ENCODE measurements around the gene ZNF304.
"Not testable (repeated sequence)": the region's sequence is repeated elsewhere in the genome, so short reads cannot be mapped to it uniquely, and the experiment has no call there.

ZNF304 gene

GRCh38 chr19:57362997-57363687 is 12.1 kb downstream of the ZNF304 start, which contains the start of the genes TRAPPC2B and ZNF547:
Gene TRAPPC2B, plus strand, starts transcription at chr19:57363551. Its CDS starts 1,283 bp downstream, at chr19:57364834.
Gene ZNF547, plus strand, starts transcription at chr19:57363551. Its CDS starts 5,005 bp downstream, at chr19:57368556.
- peak; percentile 98 for DNase-seq

DNA sequence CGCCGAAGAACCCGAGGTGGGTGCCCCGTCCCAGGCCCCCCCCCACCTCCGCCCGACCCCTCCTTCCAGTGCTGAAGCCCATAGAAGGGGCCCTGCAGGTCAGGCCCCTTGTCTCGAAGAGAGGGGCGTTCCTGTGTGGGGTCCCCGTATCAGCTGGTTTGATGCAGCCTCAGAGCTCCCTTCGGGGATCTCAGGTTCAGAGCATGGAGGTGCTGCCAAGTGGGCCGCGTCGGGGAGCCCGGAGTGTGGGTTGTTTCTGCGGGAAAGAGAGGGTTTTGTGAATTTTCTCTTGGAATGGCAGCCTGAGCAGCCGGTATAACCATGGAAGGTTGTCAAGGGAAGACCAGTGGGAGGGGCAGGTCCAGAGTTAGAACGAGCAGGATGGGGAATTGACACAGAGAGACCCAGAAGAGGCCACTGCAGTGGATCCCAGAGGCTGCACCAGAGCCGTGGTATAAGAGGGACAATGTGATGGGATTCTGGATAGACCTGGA is 12.7 kb downstream of the ZNF304 start:
- DNase-seq: no peak

DNA sequence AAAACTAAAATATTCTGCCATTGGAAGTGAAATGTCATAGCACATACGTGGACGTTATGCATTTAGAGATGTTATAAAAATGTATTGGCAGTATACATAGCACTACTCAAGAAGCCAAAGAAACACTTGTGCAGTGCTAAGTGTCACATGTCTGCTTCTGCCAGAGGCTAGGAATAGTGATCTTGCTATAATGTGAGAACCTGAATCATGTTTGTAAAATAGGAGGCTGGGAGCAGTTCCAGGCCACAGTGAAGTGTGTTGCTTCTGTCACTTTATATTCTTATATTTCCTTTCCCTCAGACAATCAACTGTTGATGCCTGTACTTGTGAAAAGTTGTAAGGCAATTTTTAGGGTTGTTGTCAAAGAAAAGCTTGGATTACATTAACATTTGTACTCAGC is 15.7 kb downstream of the ZNF304 start:
- DNase-seq: no peak

DNA sequence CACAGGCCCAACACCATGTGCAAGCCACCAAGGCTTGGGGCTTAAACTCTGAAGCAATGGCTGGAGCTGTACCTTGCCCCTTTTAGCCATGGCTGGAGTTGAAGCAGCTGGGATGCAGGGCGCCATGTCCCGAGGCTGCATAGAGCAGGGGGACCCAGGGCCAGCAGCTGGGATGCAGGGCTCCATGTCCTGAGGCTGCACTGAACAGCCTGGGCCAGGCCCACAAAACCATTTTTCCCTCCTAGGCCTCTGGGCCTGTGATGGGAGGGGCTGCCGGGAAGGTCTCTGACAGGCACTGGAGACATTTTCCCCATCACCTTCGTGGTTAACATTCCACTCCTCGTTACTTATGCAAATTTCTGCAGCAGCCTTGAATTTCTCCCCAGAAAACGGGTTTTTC is 23.1 kb downstream of the ZNF304 start:
- DNase-seq: no peak

DNA sequence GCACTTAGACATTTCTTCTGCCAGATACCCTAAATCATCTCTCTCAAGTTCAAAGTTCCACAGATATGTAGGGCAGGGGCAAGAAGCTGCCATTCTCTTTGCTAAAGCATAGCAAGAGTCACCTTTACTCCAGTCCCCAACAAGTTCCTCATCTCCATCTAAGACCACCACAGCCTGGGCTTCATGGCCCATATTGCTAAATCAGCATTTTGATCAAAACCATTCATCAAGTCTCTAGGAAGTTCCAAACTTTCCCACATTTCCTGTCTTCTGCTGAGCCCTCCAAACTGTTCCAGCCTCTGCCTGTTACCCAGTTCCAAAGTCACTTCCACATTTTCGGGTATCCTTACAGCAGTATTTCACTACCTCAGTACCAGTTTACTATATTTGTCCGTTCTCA is 23.6 kb downstream of the ZNF304 start:
- not testable (repeated sequence) for DNase-seq

GRCh38 chr19:57376151-57376550 is 25.1 kb downstream of the ZNF304 start:
- no peak for DNase-seq

DNA sequence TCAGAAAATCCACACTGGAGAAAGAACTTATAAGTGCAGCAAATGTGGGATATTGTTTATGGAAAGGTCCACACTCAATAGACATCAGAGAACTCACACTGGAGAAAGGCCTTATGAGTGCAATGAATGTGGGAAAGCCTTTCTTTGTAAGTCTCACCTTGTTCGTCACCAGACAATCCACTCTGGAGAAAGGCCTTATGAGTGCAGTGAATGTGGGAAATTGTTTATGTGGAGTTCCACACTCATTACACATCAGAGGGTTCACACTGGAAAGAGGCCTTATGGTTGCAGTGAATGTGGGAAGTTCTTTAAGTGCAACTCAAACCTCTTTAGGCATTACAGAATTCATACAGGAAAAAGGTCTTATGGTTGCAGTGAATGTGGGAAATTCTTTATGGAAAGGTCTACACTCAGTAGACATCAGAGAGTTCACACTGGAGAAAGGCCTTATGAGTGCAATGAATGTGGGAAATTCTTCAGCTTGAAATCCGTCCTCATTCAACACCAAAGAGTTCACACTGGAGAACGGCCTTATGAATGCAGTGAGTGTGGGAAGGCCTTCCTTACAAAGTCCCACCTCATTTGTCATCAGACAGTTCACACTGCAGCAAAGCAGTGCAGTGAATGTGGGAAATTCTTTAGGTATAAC is 26.6 kb downstream of the ZNF304 start:
- DNase-seq: no peak

DNA sequence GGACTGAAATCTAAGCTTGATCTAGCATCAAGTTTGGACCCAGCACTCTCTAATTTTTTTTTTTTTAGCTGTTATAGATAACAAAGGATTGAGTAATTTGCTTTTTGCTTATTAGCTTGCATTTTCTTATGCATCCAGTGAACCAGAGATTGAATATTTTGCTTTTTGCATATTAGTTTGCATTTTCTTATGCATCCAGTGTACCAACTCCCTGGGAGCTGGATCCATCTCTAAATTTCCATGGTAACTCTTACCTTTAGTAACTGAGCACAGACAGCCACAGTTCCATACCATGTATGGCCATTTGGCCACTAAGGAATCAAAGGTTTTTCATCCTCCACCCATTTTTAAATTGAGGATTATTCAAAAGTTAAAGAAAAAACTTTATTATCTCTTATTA is 29.9 kb downstream of the ZNF304 start:
- DNase-seq: no peak

GRCh38 chr19:57382806-57383488 is 31.9 kb downstream of the ZNF304 start:
- no peak for DNase-seq

- DNase-seq: no peak
Observed at GRCh38 chr19:57389194-57389729, 38.2 kb downstream of the ZNF304 start.

GRCh38 chr19:57389730-57390598 is 38.9 kb downstream of the ZNF304 start, which contains the start of gene ZNF548:
Gene ZNF548, plus strand, starts transcription at chr19:57389854. Its CDS starts 246 bp downstream, at chr19:57390100.
- peak; percentile 95 for DNase-seq

- DNase-seq: no peak
Observed at GRCh38 chr19:57395710-57396109, 44.6 kb downstream of the ZNF304 start.

DNA sequence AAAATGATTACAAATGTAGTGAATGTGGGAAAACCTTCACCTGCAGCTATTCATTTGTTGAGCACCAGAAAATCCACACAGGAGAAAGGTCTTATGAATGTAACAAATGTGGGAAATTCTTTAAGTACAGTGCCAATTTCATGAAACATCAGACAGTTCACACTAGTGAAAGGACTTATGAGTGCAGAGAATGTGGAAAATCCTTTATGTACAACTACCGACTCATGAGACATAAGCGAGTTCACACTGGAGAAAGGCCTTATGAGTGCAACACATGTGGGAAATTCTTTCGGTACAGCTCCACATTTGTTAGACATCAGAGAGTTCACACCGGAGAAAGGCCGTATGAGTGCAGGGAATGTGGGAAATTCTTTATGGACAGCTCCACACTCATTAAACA is 47.8 kb downstream of the ZNF304 start:
- DNase-seq: no peak

DNA sequence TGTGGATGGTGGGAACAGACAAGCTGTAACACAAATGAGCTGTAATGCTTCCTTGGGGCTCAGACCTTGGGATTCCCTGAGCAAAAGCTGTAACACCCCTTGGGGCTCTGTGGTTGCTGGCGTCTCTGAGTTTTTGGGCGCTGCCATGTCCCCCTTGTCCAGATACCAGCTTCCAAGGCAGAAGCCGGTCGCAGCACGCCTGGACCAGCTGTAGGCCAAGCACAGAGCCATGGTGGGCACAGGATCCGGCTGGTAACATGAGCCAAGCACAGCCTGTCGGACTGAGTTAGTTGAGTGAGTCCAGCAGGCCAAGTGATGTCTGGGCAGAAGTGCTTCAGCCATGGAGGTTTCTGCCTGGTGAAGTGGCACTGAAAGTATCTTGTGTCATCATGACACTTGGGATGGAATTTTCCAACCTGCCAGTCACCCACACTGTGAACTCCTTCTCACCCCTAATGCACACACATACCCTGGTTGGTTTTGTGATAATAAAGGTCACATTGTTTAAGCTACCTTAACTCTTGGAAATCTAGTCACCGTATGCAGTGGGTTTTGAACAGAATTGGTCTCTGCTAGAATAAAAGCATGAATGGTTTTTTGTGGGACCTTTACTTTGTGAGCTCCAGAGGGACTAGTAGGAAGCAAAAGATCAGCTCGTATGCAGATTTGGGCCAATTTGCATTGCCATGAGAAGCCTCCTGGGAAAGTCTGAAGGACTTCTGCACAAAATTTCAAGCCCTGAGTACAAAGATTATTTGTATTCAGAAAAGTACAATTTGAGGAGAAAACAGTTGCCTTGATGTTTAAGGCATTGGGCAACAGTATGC is 52.9 kb downstream of the ZNF304 start:
- no peak for DNase-seq

DNA sequence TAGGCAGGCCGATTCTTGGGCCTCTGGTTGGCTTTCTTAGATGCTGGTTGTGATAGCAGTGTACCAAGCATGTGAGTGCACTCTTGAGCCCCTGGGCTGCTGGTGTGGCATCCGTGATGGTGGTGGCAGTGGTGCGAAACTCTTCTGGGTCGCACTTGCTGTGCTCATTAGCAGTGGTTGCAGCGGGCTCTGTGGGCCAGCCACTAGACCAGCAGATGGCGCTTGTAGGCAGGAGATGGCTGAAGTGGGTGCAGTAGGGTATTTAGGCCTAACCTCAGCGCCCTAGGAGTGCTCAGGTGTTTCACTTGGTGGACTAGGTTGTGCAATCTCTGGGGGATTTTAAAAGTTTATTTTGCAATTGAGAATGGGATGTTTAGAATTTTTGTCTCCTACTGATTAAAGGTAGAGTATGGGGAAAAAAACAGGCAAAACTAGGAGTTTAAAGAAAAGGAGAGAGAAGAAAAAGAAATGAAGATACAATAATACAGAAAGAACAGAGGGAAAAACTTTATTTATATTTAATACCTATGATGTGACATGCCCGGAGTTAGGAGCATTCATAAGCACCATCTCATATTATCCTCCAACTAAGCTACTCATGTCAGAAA is 55.5 kb downstream of the ZNF304 start:
- DNase-seq: peak; percentile 72

Data from CD4-positive, alpha-beta T cell treated with Interleukin-6 for 4 hours (primary cell).